GM21526 (cell line): ENCODE results near the gene CTSZ.
"Not testable (repeated sequence)": the region's sequence is repeated elsewhere in the genome, so short reads cannot be mapped to it uniquely, and the experiment has no call there.

ENCODE experiments used
- ATAC-seq: cut with Tn5 transposase; IDR thresholded peaks from one replicate; pipeline ENCODE4 v1.9.1; 2021; ENCODE audit warnings: moderate library complexity; ENCODE audit not compliant: unreplicated experiment, low FRiP score

CTSZ gene

DNA sequence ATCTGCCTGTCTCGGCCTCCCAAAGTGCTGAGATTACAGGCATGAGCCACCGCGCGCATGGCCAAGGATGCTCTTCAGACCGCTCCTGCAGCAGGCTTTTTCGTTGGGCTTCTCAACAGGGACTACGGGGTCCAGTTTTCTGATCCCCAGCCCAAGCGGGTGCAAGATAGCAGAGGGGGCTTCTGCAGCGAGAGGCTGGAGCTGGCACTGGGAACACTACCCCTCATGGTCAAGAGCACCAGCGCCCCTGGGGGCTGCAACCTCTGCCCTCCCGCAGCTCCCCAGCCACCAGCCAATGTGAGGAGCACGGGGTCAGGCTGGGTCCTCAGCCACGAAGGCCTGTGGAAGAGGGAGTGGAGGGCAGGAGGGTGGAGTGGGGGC, 6.0 kb downstream of the CTSZ start:
- ATAC-seq = no peak

DNA sequence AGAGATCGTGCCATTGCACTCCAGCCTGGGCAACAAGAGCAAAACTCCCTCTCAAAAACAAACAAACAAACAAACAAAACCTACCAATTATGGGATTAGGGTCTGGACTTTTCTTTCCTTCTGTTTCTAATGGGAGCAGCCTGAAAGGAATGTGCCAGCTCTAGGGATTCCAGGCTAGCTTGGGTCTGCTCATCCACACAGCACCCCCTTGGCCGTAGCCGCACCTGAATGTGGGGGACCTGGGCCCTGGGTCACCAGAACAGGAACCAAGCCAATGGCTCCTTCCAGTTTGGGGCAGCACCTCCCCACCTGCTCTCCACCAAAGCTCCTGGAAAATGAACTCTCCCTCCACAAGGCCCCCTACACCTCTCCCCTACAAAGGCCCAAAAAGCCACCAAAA, 6.7 kb downstream of the CTSZ start:
- no peak for ATAC-seq

DNA sequence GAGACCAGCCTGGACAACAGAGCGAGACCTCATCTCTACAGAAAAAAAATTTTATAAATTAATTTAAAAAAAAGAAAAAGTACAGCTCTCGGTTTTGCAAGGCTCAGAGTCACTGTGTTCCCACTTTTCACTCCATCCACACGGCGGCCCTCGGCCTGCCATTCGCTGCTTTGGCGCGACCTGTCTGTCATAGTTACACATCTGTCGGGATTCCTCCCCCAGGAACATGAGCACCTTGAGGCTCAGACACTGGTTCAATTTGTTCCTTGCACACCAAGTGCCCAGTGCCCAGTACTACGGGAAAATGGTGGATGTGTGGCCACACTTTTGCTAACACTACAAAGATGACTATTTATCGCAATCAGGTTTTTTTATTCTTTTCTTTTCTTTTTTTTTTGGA, 8.4 kb downstream of the CTSZ start:
- no peak for ATAC-seq

DNA sequence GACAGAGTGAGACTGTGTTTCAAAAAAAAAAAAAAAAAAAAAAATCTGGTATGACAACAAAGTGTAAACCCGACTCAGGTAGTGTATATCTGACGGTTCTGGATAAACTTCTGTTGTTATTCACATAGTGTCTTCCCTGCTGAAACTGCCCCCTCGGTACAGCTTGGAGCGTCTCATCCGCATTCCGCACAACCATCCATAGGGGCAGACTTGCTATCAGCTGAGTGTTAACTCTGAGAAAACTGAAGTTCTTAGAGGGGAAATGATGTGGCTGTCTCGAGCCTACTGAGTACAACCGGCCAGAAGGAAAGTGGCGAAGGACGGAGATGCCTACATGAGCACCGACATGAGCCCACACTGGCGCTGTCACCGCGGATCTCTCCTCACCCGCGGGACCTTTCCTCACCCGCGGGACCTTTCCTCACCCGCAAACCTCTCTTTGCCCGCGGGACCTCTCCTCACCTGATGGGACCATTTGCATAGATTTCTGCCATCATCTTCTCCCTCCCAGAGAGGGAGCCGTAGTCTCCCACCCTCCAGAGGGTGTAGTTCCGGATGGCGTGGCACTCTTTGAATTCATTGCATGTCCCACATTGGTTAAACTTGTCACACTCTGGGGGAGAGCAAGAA, 9.8 kb downstream of the CTSZ start:
- ATAC-seq = no peak

DNA sequence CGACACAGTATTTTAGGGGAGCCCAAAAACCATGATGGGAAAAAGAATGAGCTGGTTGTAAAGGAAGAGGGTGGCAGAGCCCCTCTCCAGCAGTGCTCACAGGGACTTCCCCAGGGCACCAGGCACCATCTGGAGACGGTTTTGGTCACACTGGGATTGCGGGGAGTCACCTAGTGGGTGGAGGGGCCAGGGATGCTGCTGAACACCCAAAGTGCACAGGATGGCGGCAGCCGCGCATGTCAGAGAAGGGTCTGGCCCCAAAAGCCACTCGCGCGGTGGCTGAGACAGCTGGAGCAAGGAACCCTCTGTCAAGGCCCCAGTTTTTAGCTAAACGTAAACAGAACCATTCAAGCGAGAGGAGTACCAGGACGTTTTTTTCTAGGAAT, 10.8 kb downstream of the CTSZ start:
- ATAC-seq = no peak

DNA sequence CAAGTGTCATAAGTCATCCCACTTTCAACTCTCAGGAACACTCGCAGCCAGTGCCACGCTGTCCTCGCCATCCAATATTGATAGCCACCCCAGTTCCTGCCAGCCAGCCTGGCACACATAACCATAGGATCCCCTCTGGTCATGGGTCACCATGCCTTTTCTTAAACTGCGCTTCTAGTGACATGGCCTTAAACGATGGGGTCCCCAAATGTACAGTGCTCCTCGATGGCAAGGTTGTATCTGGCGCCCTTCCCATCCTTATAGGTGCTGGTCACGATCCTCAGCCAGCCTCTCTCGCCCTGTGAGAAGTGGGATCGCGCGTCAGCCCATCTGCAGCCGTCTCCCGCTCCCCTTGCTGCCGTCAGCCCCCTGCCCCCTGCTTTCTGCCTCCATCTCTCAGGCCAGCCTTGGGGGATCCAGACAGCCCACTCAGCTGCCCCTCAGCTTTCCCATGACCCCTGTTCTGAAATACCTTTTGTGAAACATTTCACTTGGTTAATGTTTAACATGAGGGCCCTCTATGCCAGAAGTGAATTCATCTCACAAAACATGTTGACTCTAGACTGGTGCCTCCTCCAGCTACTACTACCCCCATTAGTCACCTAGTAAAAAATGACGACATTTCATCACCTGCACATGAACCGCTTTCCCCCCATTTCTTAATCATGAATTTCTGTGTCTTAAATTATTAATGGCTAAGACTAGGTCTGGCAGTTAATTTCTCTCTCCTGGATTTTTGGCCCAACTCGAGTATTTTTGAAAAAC, 11.4 kb downstream of the CTSZ start:
- no peak for ATAC-seq

DNA sequence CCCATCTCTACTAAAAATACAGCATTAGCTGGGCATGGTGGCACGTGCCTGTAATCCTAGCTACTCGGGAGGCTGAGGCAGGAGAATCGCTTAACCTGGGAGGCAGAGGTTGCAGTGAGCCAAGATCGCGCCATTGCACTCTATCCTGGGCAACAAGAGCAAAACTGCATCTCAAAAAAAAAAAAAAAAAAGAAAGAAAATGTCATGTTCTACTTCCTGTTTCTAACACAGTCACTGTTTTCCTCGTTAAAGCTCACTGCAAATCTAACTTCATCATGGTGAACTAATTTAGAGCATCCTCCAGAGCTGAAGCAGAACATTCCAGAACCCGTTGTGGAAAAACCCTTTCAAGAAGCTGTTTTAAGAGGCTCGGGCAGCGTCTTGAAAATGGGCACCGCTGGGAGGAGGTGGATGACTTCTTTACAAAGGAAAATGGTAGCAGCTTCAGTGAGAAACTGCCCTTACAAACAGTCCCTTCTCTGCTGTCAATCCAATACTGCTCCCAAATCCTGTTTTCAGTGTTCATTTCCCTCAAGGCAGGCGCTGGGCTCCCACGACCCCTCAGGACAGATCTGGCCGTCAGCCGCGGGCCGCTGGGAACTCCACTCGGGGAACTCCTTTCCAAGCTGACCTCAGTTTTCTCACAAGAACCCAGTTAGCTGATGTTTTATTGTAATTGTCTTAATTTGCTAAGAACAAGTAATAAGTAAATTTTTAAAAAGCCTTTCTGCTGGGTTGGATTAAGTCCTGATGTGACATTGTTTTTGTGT, 12.5 kb downstream of the CTSZ start:
- ATAC-seq = no peak

DNA sequence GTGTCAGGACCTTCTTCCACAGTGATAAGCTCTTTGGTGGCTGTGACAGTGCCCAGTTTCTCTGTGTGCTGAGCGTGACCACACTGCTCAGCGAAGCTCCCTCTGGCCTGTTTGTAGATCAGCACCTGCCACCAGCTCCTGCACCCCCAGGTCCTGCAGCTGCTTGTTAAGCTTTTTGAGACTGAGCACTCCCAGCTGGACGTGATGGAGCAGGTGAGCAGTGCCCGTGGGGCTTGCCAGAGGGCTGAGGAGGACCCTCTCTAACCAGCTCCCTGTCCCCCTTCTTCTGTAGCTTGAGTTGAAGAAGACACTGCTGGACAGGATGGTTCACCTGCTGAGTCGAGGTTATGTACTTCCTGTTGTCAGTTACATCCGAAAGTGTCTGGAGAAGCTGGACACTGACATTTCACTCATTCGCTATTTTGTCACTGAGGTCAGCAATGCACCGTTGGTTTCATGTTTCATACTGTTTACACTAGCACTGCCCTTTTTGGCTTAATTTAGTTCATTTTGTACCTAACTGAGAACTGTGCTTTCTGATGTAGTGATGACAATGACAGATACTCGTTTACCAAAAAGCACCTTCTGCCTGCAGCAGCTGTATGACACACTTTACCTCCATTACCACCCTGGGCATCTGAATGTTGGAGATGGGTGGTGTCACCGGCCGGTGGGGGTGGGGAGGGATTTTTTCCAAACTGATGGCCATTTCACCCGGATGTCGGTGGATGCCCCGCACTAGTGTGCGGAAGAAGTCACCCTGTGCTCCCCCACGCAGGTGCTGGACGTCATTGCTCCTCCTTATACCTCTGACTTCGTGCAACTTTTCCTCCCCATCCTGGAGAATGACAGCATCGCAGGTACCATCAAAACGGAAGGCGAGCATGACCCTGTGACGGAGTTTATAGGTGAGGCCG, 13.5 kb downstream of the CTSZ start:
- no peak for ATAC-seq

DNA sequence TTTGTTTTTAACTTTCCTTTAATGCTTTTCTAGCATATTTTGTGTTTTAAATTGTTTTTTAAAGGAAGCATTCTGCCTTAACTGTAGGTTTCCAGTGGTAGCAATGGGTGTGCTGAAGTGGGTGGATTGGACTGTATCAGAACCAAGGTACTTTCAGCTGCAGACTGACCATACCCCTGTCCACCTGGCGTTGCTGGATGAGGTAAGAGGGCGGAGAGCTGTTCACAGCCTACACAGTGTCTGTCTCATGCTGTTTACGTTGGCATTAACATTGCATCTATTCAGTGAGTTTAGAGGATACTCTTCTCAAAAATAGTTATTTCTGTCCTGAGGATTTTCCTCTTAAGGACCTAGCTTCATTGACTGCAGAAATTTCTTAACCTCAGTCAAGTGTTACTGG, 14.1 kb downstream of the CTSZ start:
- no peak for ATAC-seq

DNA sequence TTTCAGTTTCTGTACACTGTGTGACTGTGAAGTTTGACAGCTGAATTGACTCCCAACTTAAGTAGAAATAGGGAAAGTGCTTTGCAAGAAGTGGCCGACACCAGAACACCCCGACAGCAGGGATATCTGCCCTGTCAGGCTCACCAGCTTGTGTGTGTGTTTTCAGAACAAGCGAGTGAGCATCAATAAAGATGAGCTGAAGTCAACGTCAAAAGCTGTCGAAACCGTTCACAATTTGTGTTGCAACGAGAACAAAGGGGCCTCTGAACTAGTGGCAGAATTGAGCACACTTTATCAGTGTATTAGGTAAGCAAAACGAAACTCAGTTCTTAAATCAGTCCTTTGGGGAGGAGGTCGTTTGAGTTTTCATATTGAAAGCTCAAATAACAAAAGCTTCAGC, 15.3 kb downstream of the CTSZ start:
- ATAC-seq = no peak

DNA sequence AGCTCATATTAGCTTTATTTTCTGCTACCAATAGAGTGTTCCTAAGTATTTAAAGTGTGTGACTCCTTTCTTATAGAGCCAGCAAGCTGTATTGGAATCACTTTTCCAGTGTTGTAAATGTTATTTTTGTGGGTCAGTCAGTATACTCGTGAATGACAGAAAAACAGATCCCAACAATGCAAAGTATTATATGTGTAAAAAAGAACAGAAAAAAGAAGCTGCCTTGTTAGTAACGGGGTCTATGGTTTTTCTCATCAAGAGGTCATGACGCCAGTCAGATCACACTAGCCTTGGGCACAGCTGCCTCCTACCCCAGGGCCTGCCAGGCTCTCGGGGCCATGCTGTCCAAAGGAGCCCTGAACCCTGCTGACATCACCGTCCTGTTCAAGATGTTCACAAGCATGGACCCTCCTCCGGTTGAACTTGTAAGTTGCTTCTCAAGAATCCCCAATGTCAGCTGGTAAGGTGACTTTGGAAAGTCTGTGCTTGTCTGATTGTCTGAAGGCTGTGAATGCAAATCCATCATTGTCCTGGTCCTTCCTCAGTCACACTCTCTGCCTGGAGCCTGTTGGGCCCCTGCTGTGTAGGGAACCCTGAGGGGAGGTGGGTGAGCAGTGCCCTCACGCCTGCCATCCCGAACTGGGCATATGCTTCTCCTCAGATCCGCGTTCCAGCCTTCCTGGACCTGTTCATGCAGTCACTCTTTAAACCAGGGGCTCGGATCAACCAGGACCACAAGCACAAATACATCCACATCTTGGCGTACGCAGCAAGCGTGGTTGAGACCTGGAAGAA, 16.2 kb downstream of the CTSZ start:
- no peak for ATAC-seq

DNA sequence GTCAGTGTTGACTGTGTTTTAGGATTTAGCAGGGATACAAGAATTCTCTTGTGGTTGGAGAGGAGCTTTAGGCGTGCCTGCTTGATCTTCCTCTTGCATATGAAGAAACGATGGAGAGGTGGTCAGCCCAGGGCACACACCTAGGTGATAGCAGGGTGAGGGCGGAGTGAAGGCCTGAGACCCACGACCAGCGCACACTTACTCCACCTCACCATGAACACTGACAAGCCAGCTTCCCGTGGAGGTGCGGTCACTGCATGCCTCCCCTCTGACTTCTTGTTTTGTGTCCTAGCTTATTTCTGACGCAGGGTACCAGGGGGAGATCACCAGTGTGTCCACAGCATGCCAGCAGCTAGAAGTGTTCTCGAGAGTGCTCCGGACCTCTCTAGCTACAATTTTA, 17.9 kb downstream of the CTSZ start:
- ATAC-seq = no peak

DNA sequence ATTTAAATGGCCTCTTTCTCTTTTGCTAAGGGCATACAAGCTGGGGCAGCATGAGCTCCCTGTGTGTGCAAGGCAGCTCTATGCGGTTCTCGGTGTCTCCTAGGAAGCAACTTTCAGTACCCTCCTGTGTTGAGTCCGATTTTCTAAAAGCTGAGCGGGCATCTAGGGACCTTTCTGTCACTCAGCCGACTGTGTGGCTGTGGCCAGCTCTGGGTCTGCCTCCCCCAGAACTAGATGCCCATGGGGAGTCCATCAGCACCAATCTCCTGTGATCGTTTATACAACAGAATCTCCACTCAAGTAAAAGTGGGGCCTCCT, 18.5 kb downstream of the CTSZ start:
- no peak for ATAC-seq

DNA sequence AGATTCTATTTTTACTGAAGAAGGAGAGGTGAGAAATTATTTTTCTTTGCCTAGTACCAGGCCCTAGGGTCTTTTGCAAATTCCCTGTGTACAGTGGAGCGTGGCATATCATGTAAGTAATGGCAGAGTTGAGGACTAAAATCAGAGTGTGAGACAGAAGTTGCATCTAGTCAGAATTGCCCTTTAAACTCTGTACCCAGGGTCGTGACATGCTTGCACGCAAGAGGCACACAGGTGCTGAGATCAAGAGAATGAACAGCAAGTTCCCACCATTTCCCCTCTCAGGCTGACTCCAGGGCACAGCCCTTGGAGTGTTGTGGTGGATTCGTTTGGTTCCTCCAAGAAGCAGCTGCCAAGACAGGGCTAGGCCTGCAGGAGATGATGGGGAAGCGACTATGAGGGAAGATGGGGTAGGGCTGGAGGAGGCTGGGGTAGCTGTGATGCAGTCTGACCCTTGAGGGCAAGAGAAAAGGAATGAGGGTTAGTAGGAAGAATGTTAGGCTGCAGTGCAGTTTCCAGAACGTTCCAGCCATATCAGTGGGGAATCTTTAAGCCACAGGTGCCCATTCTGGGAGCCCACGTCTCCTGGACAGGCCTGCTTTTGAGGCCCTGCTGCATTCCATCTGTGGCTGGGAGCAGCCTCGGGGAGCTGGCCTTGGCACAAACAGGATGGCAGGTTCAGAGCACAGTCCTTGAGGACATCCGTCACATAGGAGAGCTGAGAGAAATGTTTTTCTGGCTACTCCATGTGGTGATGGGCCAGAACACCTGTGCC, 19.1 kb downstream of the CTSZ start:
- ATAC-seq = no peak

DNA sequence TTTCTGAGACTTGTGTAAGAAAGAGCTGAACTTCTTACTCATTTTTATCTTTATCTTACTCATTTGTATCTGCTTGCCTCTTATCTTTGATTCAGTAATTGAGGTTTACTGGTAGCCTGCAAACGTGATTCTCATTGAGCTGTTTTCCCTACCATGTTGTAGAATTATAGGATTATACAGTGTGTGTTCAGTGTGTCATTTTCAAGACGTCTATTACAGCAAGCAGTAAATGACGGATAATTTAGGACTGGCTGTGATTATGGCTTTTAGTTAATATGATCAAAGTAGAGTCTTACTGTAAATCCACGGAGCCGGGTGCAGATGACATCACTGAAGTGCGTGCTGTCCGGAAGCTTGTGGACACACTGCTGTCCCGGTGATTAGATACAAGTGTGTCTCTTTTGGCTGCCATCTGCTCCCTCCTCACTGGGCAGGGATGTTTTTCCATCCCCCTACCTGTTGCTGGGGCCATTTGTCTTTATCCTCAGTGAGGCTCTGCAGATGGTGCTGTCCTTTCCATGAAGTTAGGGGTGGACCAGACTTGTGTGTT, 20.0 kb downstream of the CTSZ start:
- no peak for ATAC-seq

DNA sequence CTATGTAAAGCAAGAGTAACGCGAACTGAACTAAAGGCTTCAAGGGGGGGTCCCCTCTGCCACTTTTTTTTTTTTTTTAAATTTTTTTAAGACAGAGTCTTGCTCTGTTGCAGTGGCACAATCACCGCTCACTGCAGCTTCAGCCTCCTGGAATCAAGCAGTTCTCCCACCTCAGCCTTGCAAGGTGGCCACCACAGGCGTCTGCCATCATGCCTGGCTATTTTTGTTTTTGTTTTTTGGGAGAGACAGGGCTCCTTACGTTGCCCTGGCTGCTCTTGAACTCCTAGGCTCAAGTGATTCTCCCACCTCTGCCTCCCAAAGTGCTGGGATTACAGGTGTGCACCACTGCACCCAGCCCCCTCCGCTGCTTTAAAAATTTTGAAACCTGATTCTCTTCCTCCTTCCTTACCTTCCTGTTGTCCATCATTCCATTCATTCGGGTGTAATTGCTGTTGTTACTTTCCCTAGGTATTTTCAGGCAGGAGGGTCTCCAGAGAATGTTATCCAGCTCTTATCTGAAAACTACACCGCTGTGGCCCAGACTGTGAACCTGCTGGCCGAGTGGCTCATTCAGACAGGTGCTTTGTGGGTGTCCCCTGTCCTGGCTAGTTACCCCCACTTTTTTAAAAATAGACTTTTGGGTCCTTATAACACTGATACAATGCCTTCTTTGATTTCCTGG, 20.6 kb downstream of the CTSZ start:
- no peak for ATAC-seq

DNA sequence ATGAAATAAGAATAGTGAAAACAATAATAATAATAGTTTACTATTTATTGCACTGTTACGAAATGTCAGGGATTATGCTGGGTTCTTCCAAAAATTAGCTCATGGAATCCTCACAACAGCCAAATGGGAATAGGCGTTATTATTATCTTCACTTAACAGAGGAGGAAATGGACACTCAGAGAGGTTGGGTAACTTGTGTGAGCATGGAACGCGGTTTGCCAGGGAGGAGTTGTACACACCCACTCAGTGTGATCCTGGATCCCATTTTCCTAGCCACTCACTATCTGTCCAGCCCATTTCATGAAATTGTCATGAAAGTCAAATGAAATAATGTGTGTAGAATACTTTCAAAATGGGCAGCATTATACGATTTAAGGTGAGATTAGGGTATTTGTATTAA, 21.4 kb downstream of the CTSZ start:
- no peak for ATAC-seq

DNA sequence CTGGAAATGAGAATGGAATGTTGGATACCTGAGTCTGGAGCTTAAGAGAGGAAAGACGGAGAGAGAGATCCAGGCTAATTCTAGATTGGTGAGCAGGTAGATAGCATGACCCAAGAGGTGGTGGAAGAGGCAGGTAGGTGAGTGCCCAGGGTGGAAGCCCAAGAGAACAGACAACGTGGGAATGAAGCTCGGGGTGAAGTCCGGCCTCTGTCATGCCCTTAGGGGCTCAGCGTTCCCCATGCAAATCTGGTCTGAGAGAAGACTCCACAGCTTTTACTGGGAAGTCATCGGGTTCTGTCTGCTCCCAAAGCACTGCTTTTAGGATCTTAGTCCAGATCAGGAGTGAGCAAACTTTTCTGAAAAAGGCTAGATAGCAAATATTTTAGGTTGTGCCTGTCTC, 22.4 kb downstream of the CTSZ start:
- ATAC-seq = no peak

DNA sequence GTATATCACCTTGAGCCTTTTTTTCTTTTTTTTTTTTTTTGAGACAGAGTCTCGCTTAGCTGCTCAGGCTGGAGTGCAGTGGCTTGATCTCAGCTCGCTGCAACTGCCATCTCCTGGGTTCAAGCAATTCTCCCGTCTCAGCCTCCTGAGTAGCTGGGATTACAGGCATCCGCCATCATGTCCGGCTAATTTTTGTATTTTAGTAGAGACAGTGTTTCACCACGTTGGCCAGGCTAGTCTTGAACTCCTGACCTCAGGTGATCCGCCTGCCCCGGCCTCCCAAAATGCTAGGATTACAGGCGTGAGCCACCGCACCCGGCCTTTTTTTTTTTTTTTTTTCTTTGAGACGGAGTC, 24.0 kb downstream of the CTSZ start:
- ATAC-seq = not testable (repeated sequence)
